Right atrium auricular region (tissue), 2 donors: ENCODE measurements around the gene USH1C. TPM values are rescaled to one million over a fixed set of nuclear protein-coding genes. Genes with fewer than 3 reads are reported as not detected.

Source experiments
- DNase-seq: peaks from one replicate; pipeline ENCODE4 v3.0.0-alpha.2; 2019; ENCODE audit warnings: low spot score
- H3K27ac ChIP-seq, 2 donors: fragments of 200-600 bp; sonication (generic); 1 replicate in 1 of 2; 2 replicates in 1 of 2; pipeline ENCODE4 v1.5.1; 2016 to 2019
- H3K27me3 ChIP-seq, 2 donors: fragments of 200-600 bp; sonication (generic); one replicate each; pipeline versions ENCODE4 v1.5.1 to v1.6.0; 2017 to 2019
- H3K36me3 ChIP-seq: fragments of 200-600 bp; sonication (generic); one replicate; pipeline ENCODE4 v1.5.1; 2016
- H3K4me1 ChIP-seq, 2 donors: fragments of 200-600 bp; sonication (generic); one replicate each; pipeline versions ENCODE4 v1.5.1 to v1.6.0; 2017 to 2019
- H3K4me3 ChIP-seq, 2 donors: fragments of 200-600 bp; sonication (generic); 1 replicate in 1 of 2; 2 replicates in 1 of 2; pipeline ENCODE4 v1.5.1; 2017 to 2019; ENCODE audit warnings: mild to moderate bottlenecking in 1 of 2, moderate library complexity in 1 of 2
- H3K9me3 ChIP-seq, 2 donors: fragments of 200-600 bp; sonication (generic); one replicate each; pipeline ENCODE4 v1.5.1; 2019
- CTCF ChIP-seq, 2 donors: fragments of 200-600 bp; sonication (generic); IDR thresholded peaks; one replicate each; pipeline ENCODE4 v1.5.1; 2019; ENCODE audit warnings: antibody characterized with exemption in 2 of 2
- total RNA-seq, 2 donors: library from RNA; depleted of rRNA; stranded (reverse); fragments of >200 nt; gene quantifications; one replicate each; pipeline ENCODE4 v1.1.0, GENCODE V29; 2016

Gene USH1C
- total RNA-seq, 2 donors from 2014 or later: not detected

GRCh38 chr11:17449158-17449557, 95.1 kb downstream of the USH1C start:
- Histone ChIP-seq H3K4me3 (no peak overlapping the region), H3K27ac (no peak overlapping the region), H3K4me1 (no peaks in the 10 kb centered on the region), H3K9me3 (no peaks in the 10 kb centered on the region), H3K27me3 (no peaks in the 10 kb centered on the region), H3K36me3 (no peaks in the 10 kb centered on the region)
- no peak for DNase-seq
- no peak for TF ChIP-seq CTCF (IDR thresholded peaks at IDR 0.05)

GRCh38 chr11:17446482-17446881, 97.7 kb downstream of the USH1C start:
- no peaks in the 10 kb centered on the region for H3K4me1 ChIP-seq
- no peak for TF ChIP-seq CTCF (IDR thresholded peaks at IDR 0.05)
- no peak overlapping the region for H3K27ac ChIP-seq
- H3K27me3 ChIP-seq: no peaks in the 10 kb centered on the region
- H3K9me3 ChIP-seq: no peaks in the 10 kb centered on the region
- no peaks in the 10 kb centered on the region for H3K36me3 ChIP-seq
- DNase-seq: no peak
- no peak overlapping the region for H3K4me3 ChIP-seq

- no peaks in the 10 kb centered on the region for H3K9me3 ChIP-seq
- no peak for DNase-seq
- H3K36me3 ChIP-seq: no peaks in the 10 kb centered on the region
- no peaks in the 10 kb centered on the region for H3K27me3 ChIP-seq
- no peak overlapping the region for H3K4me3 ChIP-seq
- no peaks in the 10 kb centered on the region for H3K4me1 ChIP-seq
- no peak overlapping the region for H3K27ac ChIP-seq
- TF ChIP-seq CTCF (IDR thresholded peaks at IDR 0.05): no peak
Observed at GRCh38 chr11:17445240-17445795, 98.9 kb downstream of the USH1C start.

- Histone ChIP-seq H3K27ac (no peak overlapping the region), H3K9me3 (no peaks in the 10 kb centered on the region), H3K4me1 (no peaks in the 10 kb centered on the region), H3K36me3 (no peaks in the 10 kb centered on the region), H3K27me3 (no peaks in the 10 kb centered on the region), H3K4me3 (no peak overlapping the region)
- no peak for DNase-seq
- no peak for TF ChIP-seq CTCF (IDR thresholded peaks at IDR 0.05)
Observed at GRCh38 chr11:17443926-17444690, 100.1 kb downstream of the USH1C start.

Other genes with a start within 250 kb of the USH1C start
- gene NCR3LG1, start 192.6 kb downstream of the USH1C start, total RNA-seq: 1 to 10 TPM; 2.0 to 3.6 TPM
- 10 to 100 TPM; 18.7 to 19.5 TPM for gene KCNJ11, start 155.8 kb downstream of the USH1C start, total RNA-seq
- gene ABCC8, start 67.6 kb downstream of the USH1C start, total RNA-seq: 1 to 10 TPM; 3.0 to 4.2 TPM
- gene OTOG, start 2.8 kb upstream of the USH1C start, total RNA-seq: not detected
- not detected for gene MYOD1, start 175.2 kb upstream of the USH1C start, total RNA-seq
- not detected for gene KCNC1, start 190.4 kb upstream of the USH1C start, total RNA-seq